Adipocyte (in vitro differentiated cells): Measurements from ENCODE around the gene COX10.
"Not testable (repeated sequence)": the region's sequence is repeated elsewhere in the genome, so short reads cannot be mapped to it uniquely, and the experiment has no call there.

ENCODE experiments used
- DNase-seq: peaks from one replicate; pipeline ENCODE4 v3.0.0-alpha.2; 2015; ENCODE audit warnings: low read depth
- H3K27me3 ChIP-seq: replicated peaks from 2 replicates; pipeline ENCODE4 v1.7.0; 2013; ENCODE audit warnings: mild to moderate bottlenecking, low read length, moderate library complexity; ENCODE audit not compliant: control insufficient read depth, insufficient read depth
- H3K36me3 ChIP-seq: 2 replicates; pipeline ENCODE4 v1.7.0; 2013; ENCODE audit warnings: low read length, mild to moderate bottlenecking, moderate library complexity; ENCODE audit not compliant: control insufficient read depth, insufficient read depth, severe bottlenecking
- H3K4me1 ChIP-seq: 2 replicates; pipeline ENCODE4 v1.7.0; 2013; ENCODE audit warnings: mild to moderate bottlenecking, low read length, moderate library complexity; ENCODE audit not compliant: control insufficient read depth, insufficient read depth
- H3K4me3 ChIP-seq: 2 replicates; pipeline ENCODE4 v1.7.0; 2013; ENCODE audit warnings: mild to moderate bottlenecking, low read length, moderate library complexity
- H3K9ac ChIP-seq: 2 replicates; pipeline ENCODE4 v1.7.0; 2013; ENCODE audit warnings: mild to moderate bottlenecking, low read length, moderate library complexity
- H3K9me3 ChIP-seq: 2 replicates; pipeline ENCODE4 v1.7.0; 2013; ENCODE audit warnings: mild to moderate bottlenecking, low read length, moderate library complexity; ENCODE audit not compliant: control insufficient read depth

The COX10 gene

DNA sequence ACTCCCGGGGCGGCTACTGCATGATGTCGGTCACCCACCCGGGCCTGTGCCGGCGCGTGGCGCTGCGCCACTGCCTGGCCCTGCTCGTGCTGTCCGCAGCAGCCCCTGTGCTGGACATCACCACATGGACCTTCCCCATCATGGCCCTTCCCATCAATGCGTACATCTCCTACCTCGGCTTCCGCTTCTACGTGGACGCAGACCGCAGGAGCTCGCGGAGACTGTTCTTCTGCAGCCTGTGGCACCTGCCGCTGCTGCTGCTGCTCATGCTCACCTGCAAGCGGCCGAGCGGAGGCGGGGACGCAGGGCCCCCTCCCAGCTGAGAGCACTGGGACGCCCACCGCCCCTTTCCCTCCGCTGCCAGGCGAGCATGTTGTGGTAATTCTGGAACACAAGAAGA, 137.6 kb downstream of the COX10 start:
- H3K4me1 ChIP-seq = no peaks in the 10 kb centered on the region
- DNase-seq = no peak

DNA sequence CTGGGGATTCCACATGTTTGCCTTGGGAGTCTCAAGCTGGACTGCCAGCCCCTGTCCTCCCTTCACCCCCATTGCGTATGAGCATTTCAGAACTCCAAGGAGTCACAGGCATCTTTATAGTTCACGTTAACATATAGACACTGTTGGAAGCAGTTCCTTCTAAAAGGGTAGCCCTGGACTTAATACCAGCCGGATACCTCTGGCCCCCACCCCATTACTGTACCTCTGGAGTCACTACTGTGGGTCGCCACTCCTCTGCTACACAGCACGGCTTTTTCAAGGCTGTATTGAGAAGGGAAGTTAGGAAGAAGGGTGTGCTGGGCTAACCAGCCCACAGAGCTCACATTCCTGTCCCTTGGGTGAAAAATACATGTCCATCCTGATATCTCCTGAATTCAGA, 138.5 kb downstream of the COX10 start:
- H3K36me3 ChIP-seq = peaks cover 16% of the 10 kb centered on the region
- H3K4me3 ChIP-seq = no peak overlapping the region
- no peak overlapping the region for H3K9ac ChIP-seq
- no peaks in the 10 kb centered on the region for H3K9me3 ChIP-seq
- H3K27me3 ChIP-seq = no peaks in the 10 kb centered on the region
- H3K4me1 ChIP-seq = no peaks in the 10 kb centered on the region
- no peak for DNase-seq

More for the DNA sequence above, 137.6 kb downstream of the COX10 start:
- H3K36me3 ChIP-seq = peaks cover 16% of the 10 kb centered on the region
- H3K4me3 ChIP-seq = no peak overlapping the region
- H3K9ac ChIP-seq = no peak overlapping the region
- no peaks in the 10 kb centered on the region for H3K9me3 ChIP-seq
- no peaks in the 10 kb centered on the region for H3K27me3 ChIP-seq

DNA sequence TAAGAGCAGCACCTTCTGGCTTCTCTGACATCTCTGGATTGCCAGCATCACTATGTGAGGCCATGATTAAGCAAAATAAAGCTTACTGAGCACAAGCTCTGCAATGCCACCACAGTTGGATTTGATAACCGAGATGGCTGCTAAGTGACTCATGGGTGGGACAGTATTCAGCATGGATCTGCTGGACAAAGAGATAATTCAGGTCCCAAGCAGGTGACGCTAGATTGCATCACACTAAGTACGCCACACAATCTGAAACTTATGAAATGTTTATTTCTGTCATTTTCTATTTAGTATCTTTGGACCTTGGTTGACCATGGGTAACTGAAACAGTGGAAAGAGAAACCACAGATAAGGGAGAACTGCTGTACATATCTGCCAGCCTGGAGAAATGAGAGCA, 139.9 kb downstream of the COX10 start:
- H3K4me1 ChIP-seq = no peaks in the 10 kb centered on the region
- H3K4me3 ChIP-seq = no peak overlapping the region
- no peaks in the 10 kb centered on the region for H3K27me3 ChIP-seq
- H3K36me3 ChIP-seq = peaks cover 16% of the 10 kb centered on the region
- DNase-seq = no peak
- no peaks in the 10 kb centered on the region for H3K9me3 ChIP-seq
- no peak overlapping the region for H3K9ac ChIP-seq

DNA sequence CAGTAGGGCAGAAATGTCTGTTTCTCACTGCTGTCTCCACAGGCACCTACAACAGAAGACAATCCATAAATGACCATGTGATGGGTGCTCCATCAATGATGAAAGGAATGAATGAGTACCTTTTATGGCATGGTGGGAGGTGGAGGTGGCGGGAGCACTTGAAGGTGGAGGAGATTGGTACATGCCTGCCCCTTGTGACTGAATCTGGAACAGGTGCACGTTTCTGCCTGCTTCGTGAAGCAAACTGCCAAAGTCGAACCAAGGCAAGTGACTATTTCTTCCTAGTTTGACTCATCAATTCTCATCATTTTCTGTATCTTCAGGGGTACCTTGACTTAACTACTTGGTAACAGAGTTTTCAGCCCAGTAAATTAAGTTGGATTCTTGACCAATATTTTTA, 141.9 kb downstream of the COX10 start:
- Histone ChIP-seq H3K36me3 (peaks cover 16% of the 10 kb centered on the region), H3K9ac (no peak overlapping the region), H3K27me3 (no peaks in the 10 kb centered on the region), H3K4me1 (no peaks in the 10 kb centered on the region), H3K4me3 (no peak overlapping the region), H3K9me3 (no peaks in the 10 kb centered on the region)
- DNase-seq = no peak

DNA sequence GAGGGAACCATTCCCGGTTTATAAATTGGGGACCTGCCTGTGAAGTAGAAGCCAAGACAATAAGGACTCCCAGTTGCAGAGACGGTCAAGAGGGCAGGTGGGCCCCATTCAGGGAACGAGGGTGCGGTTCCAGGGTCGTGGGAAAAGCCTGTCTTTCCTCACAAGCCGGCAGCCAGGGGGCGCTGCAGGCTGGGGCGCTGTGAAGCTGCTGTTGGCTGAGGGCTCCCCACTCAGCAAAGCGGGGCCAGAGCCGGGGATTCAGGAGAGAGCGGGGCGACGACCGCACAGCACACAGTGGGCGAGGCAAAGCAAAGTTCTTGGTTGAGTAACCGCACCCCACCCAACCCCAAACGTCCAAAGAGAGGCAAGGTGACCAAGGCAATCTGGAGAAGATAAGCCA, 142.5 kb downstream of the COX10 start:
- Histone ChIP-seq H3K9me3 (no peaks in the 10 kb centered on the region), H3K4me3 (no peak overlapping the region), H3K27me3 (no peaks in the 10 kb centered on the region), H3K36me3 (peaks cover 14% of the 10 kb centered on the region), H3K9ac (no peak overlapping the region), H3K4me1 (no peaks in the 10 kb centered on the region)
- no peak for DNase-seq

DNA sequence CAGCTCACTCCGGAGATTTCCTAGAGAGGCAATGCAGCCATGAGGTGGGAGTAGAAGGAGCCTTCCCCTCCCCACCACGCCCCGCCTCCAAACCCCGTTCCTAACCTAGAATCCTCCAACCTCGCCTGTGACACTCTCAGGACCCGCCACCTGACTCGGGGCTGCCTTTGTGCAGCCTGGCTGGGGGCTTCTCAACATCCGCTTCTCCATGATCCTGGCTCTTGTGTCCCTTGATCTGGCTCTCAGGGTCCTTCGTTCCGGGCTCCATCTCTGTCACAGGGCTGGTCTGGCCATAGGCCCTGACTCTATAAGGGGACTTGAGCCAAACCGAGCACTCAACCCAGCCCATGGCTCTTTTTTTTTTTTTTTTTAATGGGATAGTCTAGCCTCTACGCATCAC, 143.1 kb downstream of the COX10 start:
- Histone ChIP-seq H3K27me3 (no peaks in the 10 kb centered on the region), H3K4me1 (no peaks in the 10 kb centered on the region), H3K9me3 (no peaks in the 10 kb centered on the region), H3K9ac (no peak overlapping the region), H3K36me3 (peaks cover 8% of the 10 kb centered on the region), H3K4me3 (no peak overlapping the region)
- DNase-seq = no peak

DNA sequence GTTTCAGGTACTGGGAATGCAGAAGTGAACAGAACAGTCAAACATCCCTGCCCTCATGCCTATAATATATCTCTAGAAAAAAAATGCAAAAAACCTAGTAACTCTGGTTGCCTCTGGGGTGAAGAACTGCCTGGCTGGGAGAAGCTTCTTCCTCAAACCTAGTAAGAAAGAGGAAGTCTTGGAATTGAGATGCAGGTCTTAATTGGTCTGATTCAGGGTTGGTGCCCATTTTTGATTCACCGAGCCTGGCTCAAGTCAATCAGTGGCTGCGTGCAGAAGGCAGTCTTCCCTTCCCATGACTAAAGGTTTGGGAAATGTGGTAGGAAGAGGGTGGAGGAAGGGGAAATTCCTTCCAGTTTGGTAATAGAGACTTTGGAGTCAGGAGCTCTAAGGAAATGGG, 145.0 kb downstream of the COX10 start:
- no peak overlapping the region for H3K4me3 ChIP-seq
- H3K27me3 ChIP-seq = no peaks in the 10 kb centered on the region
- H3K9me3 ChIP-seq = no peaks in the 10 kb centered on the region
- peak; percentile 5 for DNase-seq
- H3K36me3 ChIP-seq = no peaks in the 10 kb centered on the region
- no peak overlapping the region for H3K9ac ChIP-seq
- no peaks in the 10 kb centered on the region for H3K4me1 ChIP-seq

DNA sequence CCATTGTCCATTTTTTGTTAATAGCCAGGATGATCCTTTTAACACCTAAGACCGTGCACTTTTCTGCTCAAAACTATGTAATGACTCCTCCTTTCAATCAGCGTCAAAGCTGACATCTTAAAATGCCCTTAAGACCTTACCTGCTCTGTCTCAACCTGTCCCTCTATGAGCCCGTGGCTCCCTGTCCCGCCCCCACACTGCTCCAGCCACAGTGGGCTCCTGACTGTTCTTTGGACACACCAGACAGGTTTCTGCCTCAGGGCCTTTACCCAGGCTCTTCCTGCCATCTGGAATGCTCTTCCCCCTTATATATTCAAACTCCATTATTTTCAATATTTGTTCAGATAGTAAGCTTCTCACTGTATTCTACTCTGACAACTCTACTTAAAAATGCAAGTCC, 153.3 kb downstream of the COX10 start:
- Histone ChIP-seq H3K4me1 (no peaks in the 10 kb centered on the region), H3K4me3 (no peak overlapping the region), H3K9ac (no peak overlapping the region), H3K36me3 (no peaks in the 10 kb centered on the region), H3K9me3 (no peaks in the 10 kb centered on the region), H3K27me3 (no peaks in the 10 kb centered on the region)
- DNase-seq = no peak

DNA sequence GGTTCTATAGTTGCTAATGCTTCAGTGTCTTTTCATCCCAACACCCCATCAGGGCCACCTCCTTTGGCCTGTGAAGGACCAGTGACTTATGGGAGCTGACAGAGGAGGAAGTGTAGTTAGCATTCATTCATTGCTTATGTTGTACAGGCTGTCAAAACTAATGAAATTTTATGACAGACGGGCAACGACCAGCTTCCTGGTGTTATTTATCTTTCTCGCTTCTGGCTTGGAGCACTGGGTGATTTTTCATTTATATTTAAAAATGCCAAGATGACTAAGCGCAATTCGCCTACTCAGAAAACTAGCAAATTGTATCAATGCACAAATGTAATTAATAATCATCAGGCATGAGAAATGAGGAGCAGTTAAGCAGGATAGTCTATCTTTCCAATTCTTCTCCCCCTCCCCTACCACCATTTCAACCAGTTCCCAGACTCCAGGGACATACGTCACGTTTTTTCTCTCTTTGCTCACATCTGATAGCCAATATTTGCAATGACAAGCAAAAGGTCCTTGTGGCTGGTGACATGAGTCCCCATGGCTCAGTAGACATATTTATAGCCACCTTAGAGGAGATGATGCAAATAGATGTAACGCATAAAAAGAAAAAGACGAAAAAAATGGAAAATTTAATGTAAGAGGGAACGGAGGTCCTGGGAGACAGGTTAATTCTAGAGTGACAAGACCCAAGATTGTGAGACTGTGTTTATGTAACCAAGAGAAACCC, 156.1 kb downstream of the COX10 start:
- DNase-seq = no peak

DNA sequence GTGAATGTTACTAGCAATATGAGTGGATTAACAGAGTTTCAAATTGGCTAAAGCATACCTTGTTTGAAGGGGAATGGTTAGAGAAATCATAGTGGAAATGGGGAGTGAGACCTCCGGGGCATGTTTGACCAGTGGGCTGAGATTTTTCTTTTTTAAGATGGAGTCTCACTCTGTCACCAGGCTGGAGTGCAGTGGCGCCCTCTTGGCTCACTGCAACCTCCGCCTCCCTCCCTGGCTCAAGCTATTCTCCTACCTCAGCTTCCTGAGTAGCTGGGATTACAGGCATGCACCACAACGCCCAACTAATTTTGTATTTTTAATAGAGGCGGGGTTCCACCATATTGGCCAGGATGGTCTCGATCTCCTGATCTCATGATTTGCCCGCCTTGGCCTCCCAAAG, 157.7 kb downstream of the COX10 start:
- no peak overlapping the region for H3K9ac ChIP-seq
- no peaks in the 10 kb centered on the region for H3K27me3 ChIP-seq
- H3K9me3 ChIP-seq = no peaks in the 10 kb centered on the region
- H3K4me1 ChIP-seq = peaks cover 3% of the 10 kb centered on the region
- H3K36me3 ChIP-seq = no peaks in the 10 kb centered on the region
- DNase-seq = no peak
- no peak overlapping the region for H3K4me3 ChIP-seq

More for the DNA sequence above, 156.1 kb downstream of the COX10 start:
- Histone ChIP-seq H3K4me1 (peaks cover 3% of the 10 kb centered on the region), H3K9ac (no peak overlapping the region), H3K4me3 (no peak overlapping the region), H3K36me3 (no peaks in the 10 kb centered on the region), H3K27me3 (no peaks in the 10 kb centered on the region), H3K9me3 (no peaks in the 10 kb centered on the region)

DNA sequence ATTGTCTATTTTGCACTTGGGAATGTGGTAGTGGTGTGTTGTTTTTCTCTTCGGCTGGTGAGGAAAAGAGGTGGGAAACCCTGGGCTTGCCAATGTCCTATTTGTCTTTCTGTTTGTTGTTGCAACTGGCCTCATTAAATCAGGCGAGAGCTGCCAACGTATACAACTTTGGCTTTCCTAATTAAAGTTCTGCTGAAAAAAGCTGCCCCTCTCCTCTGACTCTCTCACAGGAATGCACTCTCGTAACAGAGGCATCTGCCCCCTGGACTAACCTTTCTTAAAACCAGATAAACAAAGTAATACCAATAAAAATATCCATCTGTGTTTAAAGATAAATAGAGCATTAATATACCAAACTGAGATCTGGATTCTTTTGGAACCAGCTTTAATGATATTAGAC, 159.6 kb downstream of the COX10 start:
- DNase-seq = peak; percentile 55
- H3K9ac ChIP-seq = no peak overlapping the region
- no peaks in the 10 kb centered on the region for H3K9me3 ChIP-seq
- H3K4me3 ChIP-seq = no peak overlapping the region
- H3K36me3 ChIP-seq = no peaks in the 10 kb centered on the region
- H3K4me1 ChIP-seq = peaks cover 3% of the 10 kb centered on the region
- H3K27me3 ChIP-seq = no peaks in the 10 kb centered on the region

DNA sequence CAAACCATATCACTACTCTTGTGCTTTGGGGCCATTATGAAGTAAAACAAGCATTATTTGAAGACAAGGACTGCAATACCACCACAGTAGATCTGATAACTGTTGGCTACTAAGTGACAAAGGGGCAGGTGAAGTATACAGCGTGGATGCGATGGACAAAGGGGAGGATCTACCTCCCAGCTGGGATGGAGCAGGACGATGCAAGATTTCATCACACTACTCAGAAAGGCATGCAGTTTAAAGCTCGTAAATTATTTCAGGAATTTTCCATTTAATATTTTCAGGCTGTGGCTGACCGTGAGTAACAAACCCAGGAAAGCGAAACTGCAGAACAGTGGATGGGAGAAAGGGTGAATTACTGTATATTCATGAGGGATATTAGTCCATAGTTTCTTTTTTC, 161.9 kb downstream of the COX10 start:
- H3K36me3 ChIP-seq, H3K9me3 ChIP-seq, H3K4me1 ChIP-seq, H3K9ac ChIP-seq, H3K27me3 ChIP-seq: not testable (repeated sequence)
- peak overlapping the region; percentile 44 for H3K4me3 ChIP-seq
- peak; percentile 47 for DNase-seq
